NOMO-1 treated with dmso at 0.1 percent for 144 hours (cell line): ENCODE data around the gene SULT2B1.
"Not testable (repeated sequence)": the region's sequence is repeated elsewhere in the genome, so short reads cannot be mapped to it uniquely, and the experiment has no call there.

Experiments used
- DNase-seq: peaks from one replicate; lab custom pipeline; 2025; ENCODE audit not compliant: unreplicated experiment; lab: John Stamatoyannopoulos, UW

The SULT2B1 gene

DNA sequence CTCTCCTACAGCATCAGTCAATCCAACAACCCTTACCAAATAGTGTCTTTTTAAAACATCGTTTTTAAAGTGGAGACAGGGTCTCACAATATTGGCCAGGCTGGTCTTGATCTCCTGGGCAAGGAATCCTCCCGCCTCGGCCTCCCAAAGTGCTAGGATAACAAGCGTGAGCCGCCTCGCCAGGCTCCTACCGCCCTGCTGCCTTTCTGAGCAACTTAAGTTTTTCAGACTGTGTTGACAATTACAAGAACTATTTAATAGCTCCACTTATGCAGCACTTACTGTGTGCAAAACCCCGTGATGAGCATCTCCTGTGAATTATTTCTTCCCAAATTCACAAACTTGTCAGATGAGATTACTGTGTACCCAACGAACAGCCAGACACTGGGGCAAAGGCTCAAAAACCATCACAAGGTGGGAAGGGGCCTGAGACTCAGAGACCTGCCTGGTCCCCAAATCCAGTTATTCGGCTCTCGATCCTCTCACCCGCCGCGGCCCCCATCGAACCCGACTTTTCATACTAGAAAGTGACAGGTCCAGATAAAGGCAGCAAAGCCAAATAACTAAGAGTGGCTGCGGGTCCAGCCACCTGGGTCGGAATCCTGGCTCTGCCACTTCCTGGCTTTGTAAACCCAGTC, 66.4 kb downstream of the SULT2B1 start:
- no peak for DNase-seq

DNA sequence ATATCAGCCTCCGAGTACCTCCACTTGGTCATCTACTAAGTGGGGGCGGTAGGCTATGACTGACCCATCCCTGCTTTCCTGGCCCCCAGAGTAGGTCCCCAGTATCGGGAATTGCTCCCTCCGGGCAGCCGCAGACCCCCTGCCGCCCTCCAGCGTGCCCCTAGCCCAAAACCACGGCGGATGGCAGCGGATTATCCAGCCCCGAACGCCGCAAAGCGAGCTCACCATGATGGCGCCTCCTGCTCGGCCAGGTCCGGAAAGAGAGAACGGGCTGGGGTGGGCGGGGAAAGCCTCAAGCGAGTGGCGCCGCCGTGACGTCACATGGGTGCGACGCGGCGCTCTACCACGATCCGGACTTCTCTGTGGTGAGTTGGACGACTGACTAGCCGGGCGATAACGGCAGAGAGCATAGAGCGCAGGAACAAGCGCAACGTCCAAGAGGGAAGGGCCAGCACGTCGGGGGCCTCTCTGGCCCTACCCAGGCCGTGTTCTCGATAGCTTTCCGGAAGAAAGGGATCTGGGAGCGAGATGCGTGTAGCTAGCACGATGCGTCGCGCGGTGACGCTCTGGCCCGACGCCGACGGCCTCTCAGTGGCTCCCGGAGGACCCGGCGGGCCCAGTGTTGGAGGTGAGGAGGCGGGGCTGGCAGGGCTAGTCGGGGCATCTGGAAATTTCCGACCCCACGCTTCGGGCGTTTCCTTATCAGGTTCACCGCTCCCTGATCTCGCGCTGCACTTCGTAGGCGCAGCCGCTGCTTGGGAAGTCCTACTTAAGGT, 67.1 kb downstream of the SULT2B1 start, which contains the start of the genes RPL18 and SPHK2:
RPL18 (minus strand) TSS at position 263 of the 776 bp plus-strand sequence; CDS start at position 228, 35 bp downstream.
SPHK2 (plus strand) TSS at position 591 of the 776 bp plus-strand sequence. CDS start 1,009 bp downstream, outside the sequence.
- DNase-seq, result peak; percentile 99

DNA sequence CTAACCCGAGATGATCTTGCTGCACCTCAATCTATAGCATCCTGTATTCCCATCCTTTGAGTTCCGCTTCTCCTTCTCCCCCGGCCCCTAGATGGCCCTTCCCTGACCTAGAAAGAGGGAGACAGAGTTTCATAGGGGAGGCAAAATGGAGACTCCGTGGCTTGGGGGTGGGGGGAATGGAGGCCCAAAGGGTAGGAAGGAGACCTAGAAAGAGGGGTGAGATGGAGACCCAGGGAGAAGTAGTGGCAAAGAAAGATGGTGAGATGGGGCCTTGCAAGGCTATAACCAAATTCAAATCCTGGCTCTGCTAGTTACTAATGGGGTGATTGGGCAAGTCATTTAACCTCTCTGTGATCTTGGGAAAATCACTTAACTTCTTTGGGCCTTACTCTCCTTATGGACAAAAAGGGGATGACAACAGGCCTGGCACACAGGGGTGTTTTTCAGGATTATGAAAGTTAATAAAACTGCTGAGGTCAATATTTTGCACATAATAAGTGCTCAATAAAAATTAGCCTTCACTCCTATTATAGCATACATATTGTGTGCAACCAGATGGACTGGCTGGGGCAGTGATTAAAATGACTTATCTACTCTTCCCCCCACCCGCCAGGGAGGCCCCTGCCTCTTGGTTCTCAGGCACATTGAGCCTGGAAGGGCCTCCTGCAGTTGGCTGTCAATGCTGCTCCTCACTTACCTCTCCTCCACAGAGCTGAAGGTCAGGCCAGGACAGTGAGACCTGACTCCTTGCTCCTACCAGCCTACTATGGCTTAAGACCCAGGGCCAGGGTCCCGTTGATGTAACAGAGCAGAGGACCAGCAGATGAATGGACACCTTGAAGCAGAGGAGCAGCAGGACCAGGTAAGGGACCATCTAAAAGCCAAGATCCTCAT, 68.0 kb downstream of the SULT2B1 start:
- no peak for DNase-seq

DNA sequence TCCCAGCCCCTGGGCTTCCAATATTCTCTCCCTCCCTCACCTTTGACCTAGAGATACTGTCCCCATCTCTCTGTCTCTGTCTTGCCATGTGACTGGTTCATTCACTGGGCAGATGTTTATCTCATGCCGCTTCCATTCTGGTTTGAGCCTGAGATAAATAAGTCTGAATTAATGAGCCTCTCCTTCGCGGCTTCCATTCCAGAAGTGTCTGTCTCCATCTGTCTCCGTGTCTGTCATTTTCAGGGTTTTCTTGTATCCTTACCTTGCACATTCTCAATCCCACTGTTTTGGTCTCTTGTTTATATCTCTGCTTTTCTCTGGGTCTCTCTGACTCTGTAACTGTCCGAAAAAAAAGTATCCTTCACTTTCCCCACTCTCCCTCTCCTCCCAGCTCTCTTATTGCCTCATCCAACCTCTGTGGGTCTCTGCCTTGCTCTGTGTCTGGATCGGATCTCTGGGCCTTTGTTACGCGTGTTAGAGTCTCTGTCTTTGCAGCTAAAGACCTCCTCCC, 71.6 kb downstream of the SULT2B1 start:
- DNase-seq, result no peak

DNA sequence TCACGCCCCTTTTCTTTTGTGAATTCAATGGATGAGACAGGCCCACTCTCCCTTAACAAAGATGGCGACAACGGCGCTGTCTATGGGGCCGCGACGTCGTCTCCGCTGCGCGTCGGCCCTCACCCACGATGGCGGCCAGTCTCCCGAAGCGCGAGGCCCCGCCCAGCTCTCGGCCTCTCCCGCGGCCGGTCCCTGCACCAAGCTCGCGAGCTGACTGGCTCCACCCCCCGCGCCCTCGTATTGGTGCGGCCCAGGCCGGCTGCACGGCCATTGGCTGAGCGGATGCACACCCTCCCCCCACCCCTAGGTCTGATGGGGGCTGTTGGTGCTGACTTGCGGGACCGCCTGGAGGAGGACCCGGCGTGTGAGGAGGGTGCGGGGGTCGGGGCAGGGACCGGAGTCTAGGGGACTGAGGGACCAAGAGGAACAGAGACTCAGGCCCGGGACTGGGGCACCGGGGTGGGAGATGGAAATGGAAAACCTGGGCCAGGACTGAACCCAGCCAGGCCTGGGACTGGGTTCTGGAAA, 72.2 kb downstream of the SULT2B1 start:
- DNase-seq, result no peak

DNA sequence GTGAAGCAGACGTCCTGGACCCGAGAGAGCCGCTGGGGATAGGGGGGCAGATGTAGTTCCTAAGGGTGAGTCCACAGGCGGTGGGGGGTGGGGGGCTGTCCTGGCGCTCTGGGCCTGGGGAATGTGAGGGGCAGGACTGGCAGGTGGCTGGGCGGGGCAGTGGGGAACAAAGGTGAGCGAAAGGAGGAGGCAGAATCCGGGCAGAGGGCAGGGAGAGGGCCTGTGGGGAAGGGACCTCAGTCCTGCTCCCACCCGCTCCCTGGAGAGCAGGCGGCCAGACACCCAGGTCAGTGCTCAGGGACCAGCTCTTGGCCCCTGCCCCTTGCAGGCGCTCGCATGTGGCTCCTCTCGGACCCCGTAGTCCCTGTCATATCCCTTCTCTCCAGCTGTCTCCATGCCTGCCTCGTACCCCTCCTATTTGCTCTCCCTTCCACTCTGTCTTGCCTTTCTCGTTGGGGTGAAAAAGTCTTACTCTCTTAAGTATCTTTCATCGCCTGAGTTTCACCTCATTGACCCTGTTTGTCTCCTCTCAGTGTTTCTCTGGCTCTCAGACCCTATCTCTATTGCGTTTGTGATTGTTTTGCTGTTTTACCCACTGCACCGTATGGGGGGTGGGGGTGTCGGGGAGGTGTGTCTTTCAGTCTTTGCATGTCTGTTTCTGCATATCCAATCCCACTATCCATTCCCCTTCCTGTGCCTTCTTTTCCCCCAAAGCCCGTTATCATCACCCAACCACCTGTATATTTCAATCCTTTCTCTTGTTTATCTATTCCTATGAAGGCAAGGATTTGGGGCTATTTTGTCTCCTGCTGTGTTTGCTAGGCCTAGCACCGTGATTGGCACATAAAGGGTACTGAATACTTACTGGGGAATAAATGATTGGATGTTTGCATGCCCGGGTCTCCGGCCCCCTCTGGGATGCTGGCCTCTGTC, 73.1 kb downstream of the SULT2B1 start:
- no peak for DNase-seq

DNA sequence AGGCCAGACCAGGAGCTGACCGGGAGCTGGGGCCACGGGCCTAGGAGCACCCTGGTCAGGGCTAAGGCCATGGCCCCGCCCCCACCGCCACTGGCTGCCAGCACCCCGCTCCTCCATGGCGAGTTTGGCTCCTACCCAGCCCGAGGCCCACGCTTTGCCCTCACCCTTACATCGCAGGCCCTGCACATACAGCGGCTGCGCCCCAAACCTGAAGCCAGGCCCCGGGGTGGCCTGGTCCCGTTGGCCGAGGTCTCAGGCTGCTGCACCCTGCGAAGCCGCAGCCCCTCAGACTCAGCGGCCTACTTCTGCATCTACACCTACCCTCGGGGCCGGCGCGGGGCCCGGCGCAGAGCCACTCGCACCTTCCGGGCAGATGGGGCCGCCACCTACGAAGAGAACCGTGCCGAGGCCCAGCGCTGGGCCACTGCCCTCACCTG, 73.9 kb downstream of the SULT2B1 start:
- no peak for DNase-seq

DNA sequence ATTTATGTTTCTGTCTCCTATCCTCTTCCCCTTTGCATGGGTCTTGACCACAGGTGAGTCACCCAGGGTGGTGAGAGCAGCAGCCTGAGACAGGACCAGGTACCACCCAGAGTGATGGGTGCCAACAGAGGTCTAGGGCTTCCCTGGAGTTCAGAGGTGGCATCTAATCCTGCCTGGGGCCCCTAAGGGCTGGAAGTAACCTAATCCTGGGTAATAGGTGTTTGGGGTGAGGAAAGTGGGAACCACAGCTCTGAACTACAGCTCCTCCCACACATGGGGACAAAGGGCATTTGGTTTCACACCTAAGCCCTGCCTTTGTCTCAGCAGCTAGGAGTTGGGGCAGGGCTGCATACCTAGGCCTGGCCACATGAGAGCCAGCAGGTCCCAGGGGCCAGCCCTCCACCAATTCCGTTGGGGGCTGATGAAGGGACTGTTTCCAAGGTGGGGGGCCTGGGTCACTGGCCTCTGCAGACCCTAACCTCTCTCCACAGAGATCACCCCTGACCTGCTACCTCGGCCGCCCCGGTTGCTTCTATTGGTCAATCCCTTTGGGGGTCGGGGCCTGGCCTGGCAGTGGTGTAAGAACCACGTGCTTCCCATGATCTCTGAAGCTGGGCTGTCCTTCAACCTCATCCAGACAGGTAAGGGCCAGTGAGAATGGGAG, 75.4 kb downstream of the SULT2B1 start:
- no peak for DNase-seq

DNA sequence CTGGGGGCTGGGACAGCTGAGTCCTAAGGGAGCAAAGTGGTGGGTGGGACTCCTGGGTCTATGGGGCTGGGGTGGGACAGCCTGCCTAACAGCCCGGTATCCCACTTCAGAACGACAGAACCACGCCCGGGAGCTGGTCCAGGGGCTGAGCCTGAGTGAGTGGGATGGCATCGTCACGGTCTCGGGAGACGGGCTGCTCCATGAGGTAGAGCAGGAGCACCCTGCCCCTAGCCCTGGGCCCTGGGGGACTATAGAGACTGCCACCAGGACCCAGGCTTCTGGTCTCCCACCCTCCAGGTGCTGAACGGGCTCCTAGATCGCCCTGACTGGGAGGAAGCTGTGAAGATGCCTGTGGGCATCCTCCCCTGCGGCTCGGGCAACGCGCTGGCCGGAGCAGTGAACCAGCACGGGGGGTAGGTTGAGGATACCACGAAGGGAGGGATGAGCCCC, 75.9 kb downstream of the SULT2B1 start:
- no peak for DNase-seq

DNA sequence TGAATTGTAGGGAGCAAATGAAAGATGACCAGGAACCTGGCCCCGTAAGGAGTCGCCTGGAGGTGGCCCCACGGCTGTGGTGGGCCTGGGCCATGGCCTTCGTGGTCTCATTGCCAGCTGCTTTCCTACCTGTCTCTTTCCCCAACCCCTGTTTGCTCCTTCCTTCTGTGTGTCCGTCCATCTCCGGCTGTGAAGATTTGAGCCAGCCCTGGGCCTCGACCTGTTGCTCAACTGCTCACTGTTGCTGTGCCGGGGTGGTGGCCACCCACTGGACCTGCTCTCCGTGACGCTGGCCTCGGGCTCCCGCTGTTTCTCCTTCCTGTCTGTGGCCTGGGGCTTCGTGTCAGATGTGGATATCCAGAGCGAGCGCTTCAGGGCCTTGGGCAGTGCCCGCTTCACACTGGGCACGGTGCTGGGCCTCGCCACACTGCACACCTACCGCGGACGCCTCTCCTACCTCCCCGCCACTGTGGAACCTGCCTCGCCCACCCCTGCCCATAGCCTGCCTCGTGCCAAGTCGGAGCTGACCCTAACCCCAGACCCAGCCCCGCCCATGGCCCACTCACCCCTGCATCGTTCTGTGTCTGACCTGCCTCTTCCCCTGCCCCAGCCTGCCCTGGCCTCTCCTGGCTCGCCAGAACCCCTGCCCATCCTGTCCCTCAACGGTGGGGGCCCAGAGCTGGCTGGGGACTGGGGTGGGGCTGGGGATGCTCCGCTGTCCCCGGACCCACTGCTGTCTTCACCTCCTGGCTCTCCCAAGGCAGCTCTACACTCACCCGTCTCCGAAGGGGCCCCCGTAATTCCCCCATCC, 76.7 kb downstream of the SULT2B1 start:
- DNase-seq, result no peak

DNA sequence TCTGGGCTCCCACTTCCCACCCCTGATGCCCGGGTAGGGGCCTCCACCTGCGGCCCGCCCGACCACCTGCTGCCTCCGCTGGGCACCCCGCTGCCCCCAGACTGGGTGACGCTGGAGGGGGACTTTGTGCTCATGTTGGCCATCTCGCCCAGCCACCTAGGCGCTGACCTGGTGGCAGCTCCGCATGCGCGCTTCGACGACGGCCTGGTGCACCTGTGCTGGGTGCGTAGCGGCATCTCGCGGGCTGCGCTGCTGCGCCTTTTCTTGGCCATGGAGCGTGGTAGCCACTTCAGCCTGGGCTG, 77.3 kb downstream of the SULT2B1 start:
- no peak for DNase-seq

DNA sequence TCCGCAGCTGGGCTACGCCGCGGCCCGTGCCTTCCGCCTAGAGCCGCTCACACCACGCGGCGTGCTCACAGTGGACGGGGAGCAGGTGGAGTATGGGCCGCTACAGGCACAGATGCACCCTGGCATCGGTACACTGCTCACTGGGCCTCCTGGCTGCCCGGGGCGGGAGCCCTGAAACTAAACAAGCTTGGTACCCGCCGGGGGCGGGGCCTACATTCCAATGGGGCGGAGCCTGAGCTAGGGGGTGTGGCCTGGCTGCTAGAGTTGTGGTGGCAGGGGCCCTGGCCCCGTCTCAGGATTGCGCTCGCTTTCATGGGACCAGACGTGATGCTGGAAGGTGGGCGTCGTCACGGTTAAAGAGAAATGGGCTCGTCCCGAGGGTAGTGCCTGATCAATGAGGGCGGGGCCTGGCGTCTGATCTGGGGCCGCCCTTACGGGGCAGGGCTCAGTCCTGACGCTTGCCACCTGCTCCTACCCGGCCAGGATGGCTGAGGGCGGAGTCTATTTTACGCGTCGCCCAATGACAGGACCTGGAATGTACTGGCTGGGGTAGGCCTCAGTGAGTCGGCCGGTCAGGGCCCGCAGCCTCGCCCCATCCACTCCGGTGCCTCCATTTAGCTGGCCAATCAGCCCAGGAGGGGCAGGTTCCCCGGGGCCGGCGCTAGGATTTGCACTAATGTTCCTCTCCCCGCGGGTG, 77.8 kb downstream of the SULT2B1 start:
- no peak for DNase-seq

DNA sequence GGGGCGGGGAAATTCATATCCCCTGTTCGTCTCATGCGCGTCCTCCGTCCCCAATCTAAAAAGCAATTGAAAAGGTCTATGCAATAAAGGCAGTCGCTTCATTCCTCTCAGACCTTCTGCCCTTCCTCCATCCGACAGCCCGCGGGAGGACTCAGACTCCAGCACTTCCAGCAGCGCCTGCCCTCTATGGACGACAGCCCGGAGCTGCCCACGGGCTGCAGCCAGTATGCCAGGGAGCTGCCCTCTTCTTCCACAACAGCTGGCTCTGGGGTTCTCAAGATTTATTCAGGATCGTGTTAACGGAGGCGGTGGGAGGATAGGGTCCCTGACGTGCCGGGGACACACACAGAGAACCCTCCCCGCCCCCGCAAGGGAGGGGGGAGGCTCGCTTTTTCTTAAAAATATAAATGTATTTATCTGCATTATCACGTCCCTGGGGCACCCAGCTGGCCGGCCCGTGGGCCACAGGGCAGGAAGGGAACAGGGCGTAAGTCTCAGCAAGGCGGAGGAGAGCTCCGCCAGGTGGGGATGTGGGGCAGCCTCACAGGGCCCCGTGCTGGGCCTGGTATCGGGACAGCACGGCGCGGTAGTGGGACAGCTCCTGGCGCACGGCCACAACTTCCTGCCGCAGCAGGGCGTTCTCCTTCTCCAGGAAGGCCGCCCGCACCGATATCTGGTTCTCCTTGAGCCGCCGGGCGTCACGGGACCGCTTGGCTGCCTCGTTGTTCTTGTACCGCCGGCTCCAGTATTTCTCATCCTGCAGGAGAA, 78.5 kb downstream of the SULT2B1 start:
- no peak for DNase-seq

DNA sequence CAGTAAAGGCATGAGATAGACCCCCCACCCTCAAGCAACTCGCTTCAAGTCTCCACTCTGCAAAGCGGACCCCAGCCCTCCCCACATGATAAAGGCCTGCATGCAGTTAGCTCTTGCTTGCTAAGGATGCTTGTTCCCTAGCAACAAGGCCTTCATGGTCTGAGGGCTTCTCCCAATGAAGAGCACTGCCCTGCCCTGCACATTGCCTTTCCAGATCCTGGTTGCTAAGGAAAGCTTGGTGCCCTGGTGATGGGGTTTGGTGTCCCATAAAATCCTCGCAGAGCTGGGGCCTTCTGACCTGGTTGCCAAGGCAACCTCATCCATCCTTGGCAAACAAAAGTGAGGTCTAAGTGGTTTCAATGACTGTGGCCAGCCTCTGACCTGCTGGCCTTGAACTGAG, 79.3 kb downstream of the SULT2B1 start:
- DNase-seq, result no peak

DNA sequence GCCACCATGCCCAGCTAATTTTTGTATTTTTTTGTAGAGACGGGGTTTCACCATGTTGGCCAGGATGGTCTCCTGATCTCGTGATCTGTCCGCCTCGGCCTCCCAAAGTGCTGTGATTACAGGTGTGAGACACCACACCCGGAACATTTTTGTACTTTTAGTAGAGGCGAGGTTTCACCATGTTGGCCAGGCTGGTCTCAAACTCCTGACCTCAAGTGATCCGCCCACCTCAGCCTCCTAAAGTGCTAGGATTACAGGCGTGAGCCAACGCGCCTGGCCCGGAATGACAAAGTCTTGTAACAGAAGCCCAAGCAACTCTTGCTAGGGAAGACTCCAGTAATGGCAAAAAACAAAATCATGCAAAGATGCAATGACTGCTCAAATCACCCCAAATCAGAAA, 80.3 kb downstream of the SULT2B1 start:
- DNase-seq, result not testable (repeated sequence)

DNA sequence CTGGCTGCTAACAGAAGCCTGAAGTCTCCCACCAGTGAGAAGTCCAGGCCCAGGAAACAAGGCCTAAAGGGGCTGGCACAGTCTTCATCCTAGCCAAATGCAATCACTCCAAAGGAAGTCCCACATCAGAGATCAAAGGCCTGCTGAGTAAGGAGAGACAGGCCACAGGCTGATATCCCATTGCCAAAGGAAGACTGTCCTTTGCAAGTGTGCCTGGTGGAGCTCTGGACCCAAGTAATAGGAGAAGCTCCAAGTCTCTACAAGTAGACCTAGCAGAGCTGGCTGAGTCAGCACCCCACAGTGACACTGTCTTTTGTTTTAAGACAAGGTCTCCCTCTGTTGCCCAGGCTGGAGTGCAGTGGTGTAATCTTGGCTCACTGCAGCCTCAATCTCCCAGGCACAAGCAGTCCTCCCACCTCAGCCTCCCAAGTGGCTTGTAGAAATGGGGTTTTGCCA, 80.7 kb downstream of the SULT2B1 start:
- DNase-seq, result no peak
